GM21515 (cell line): Measurements from ENCODE around the gene FRMD4A.

Experiments used
- ATAC-seq: cut with Tn5 transposase; IDR thresholded peaks from one replicate; pipeline ENCODE4 v1.9.1; 2021; ENCODE audit not compliant: unreplicated experiment

Gene FRMD4A

DNA sequence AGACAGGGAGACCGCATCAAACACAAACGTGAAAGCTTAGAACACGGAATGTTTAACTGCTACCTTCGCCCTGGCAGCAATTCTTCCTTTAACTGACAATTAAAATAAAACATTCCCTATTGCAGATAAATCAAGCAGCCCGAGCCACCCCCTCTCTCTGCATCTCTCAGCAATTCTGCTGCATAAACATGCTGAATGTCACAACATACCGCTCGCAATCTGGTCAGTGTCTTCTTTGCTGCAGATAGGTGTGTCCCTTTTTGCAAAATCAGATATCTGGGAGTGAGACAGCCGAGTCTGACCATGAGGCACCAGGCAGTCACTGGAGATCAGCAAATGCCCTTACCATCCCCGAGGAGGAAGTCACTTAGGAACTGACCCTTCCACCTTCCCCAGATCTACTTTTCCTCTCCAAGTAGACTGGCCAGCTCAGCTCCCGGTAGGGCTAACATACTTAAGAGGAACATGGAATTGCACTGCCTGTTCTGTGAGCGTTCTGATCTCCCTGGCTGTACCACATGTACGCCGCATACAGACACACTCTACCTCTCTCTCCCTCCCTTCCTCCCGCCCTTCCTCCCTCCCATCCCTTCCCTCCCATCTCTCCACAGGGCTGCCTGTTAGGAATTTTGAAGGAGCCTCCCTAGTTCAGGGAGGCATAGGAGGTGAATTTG lies at the start of gene FRMD4A:
TSS of gene FRMD4A (minus strand) at position 537 of the 674 bp plus-strand sequence.
- no peak for ATAC-seq

DNA sequence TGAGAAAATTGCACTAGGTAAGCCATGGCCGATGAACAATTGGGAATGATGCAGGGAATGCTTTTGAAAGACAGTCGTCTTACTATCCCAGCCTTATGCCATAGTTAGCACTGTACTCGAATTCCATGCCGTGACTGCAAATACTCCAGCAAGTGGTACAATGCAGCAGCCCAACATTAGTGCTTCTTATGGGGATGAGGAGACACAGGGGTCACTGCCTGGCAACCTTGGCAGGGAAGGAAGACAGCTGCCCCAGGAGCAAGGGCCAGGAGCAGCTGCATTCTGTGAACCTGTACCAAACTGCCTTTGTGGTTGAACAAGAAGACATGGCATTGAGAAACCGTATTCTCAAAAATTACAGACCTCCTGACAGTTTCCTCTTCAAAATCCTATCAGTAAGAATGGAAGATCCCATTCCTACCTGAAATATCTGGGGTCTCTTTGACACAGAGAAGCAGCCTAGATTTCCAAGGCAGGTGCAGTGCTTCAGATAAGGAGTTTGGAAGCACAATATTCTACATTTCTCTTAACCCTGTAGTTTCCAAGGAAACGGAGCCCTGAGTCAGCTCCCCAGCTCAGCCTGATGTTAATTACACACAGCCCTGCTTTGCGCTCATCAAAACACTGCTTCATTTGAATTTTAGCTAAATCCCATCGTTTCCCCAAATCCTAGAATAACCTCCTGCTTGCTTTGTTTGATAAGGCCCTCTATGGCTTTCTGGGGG lies 49.0 kb upstream of the FRMD4A start:
- ATAC-seq = no peak

DNA sequence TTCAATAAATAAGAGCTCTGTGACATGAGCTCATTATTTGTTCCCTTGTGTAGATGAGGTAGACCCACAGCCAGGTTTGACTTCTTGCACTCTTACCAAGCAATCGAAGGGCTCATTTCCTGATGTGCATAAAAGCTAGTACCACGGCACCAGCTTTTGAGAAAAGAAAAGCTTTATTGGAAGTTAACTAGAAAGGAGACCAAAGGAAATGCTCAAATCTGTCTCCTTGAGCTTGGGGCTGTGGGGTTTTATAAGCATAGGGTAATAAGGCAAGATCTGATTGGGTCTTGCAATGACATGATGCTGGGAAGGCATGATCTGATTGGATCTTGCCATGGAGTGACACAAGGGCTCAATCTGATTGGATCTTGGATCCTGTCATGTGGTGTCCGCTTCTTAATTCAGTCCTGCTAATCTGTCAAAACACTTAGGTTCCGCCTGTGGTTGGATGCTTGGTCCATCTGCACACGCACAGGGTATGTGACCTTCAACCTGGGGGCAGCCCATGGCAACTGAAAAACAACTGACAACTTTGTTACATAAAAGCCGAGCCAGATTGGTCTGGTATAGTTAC lies 47.8 kb upstream of the FRMD4A start:
- no peak for ATAC-seq

DNA sequence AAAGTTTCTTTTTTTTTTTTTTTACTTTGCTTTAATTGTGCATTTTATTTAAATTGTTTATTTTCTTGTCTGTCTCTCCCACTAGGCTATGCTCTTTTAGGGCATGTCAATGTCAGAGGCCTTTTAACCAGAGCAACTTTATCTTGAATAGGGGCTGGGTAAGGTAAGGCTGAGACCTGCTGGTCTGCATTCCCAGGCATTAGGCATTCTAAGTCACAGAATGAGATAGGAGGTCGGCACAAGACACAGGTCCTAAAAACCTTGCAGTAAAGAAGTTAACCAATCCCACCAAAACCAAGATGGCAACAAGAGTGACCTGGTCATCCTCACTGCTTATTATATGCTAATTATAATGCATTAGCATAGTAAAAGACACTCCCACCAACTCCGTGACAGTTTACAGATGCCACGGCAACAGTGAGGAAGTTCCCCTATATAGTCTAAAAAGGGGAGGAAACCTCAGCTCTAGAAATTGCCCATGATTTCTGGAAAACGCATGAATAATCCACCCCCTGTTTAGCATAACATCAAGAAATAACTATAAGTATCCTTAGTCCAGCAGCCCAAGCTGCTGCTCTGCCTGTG lies 47.0 kb upstream of the FRMD4A start:
- ATAC-seq = no peak

DNA sequence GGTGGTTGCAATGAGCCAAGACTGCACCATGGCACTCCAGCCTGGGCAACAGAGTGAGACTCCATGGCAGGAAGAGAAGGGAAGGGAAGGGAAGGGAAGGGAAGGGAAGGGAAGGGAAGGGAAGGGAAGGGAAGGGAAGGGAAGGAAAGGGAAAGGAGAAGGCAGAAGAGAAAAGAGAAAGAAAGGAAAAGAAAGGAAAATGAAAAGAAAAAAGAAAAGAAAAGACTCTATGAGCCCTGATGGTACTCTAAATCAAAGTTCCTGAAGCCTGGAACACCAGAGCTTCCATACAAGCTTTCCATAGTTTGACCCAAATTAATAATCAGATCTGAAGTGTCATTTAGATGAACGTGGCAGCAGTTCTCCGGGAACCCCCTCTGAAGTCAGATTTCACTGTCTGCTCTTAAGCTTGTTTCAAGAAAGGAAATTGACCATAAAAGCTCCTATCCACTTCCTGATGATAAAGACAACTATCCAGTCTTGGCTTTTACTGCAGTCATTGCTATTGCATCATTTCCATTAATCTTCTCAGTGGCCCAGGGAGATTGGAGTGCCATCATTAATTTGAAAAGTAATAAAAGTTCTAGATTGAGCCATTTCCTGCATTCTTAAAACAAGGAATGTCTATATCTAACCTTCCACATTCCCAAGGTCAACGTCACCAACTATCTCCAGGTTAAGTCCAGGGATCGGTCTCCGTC lies 44.2 kb upstream of the FRMD4A start:
- ATAC-seq = no peak

DNA sequence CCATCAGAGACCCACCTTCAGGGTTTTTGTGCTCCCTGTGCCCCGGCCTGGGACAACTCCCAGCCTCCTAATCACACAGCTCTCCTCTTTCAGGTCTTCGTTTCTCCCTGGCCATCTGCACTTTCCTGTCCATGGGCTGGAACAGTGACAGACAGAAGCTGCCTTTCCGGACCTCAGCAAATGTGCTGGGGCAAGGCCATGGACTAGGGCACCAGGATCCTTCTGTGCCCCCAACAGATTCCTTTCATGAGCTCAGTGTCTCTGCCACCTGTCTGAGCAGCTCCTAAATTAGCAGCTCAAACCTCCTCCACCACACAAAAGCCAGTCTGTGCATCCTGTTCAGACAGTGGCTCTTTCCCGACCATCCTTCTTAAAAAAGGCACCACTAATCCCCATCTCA lies 41.9 kb upstream of the FRMD4A start:
- ATAC-seq = no peak

DNA sequence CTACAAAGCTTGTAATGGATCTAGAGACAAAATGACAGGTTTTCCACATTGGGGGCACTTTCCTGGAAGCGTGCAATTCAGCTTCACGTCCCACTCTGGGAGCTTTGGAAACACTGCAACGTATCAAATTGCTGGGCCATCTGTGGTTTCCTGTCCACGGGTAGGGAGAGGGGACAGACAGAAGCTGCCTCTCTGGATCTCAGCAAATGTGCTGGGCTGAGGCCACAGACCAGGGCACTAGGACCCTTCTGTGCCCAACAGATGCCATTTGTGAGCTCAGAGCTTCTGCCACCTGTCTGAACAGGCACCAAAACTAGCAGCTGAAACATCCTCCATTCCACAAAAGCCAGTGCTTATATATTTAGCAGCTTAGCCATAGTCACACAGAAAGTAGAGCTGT lies 40.9 kb upstream of the FRMD4A start:
- no peak for ATAC-seq

DNA sequence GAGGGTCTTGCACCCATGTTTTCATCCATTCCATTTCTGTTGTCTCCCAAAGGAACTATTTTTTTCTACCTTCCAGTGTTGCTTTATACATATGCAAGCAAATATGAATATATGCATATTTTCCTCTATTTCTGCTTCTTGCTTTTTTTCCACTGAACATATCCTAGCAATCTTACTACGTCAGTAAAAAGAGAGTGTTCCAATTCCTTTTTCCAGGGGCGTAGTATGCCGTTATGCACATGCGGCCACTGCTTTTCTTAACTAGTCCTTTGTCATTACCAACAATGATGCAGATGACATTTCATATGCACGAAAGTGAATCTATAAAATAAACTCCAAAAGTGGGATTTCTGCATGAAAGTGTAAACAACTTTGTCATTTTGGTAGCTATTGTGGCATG lies 40.2 kb upstream of the FRMD4A start:
- no peak for ATAC-seq

DNA sequence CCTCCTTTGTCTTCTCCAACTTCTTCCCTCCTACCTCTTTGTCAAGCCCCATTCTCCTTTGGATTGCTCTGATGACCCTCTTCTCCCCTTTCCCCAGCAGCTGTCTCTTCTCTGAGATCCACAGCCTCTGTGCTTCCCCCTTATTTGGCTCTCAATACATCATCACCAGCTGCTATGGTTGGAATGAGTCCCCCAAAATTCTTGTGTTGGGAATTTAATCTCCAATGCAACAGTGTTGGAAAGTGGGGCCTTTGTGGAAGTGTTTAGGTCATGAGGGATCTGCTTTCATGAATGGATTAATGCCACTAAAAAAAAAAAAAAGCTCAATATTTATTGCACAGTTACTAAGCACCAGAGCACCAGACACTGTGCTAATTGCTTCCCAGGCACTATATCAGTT lies 39.2 kb upstream of the FRMD4A start:
- no peak for ATAC-seq

DNA sequence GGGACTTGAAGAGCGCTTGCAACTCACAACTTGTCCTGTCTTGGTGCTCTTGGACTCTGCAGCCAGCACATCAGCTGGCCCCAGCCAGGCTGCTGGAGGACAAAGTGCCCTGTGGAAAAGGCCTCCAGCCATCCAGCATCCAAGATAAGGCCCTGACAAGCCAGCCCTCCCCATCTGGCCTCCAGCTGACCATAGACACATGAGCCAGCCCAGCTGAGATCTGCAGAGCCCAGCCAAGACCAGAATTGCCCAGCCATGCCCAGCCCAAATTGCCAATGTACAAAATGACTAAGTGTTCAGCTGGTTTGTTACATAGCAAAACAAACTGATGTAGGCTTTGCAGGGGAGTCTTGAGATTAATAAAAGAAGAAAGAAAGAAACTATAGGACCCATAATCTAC lies 36.0 kb upstream of the FRMD4A start:
- ATAC-seq = no peak

DNA sequence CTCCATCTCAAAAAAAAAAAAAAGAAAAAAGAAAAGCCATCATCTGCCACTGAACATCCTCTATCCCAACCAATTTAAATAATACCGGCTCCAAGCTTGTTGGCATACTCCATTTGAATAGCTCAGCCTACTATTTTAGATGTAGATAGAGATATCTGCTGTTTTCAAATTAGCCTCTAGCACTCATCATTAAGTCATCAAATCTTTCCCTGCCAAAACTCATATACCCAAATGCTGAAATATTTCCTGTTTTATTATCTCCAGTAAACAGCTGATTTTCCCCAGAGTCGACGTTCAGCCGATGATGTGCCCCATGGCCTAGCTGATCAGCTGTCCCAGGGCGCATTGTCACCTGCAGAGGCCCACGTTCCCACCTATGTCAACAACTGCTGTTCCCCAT lies 34.5 kb upstream of the FRMD4A start:
- no peak for ATAC-seq

DNA sequence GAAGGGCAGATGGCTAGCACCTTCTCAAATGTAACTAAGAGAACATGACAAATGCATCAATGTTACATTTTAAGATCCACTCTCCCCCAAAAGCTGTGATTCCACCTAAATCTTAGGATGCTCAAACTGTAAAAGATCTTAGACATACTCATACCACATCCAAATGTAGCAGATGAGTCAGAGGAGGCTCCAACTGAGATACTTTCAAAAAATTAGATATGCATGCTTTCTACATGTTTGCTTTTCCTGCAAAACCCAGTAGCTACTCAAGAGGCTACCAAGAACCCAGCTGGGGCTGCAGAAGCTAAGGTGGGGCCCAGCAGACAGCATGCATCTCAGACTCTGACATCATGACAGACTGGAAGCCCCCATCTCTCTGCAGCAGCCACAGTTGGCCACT lies 31.4 kb upstream of the FRMD4A start:
- no peak for ATAC-seq

DNA sequence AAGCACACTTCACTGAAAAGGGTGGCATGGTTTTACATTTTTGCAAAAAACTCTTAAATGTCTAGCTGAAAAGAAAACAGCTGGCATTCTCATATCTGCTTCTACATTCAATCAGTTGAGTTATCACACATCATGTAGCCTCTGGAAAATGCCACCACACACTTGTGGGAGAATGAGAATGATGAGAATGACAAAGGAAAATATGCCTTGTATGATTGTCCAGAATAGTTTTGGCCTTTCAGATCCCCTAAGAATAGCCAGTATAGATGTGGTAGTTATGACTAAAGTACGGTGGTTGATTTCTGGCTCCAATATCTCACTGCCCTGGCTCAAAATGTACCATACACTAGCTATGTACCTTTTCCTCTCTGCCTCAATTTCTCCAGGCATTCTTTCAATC lies 30.2 kb upstream of the FRMD4A start:
- no peak for ATAC-seq

DNA sequence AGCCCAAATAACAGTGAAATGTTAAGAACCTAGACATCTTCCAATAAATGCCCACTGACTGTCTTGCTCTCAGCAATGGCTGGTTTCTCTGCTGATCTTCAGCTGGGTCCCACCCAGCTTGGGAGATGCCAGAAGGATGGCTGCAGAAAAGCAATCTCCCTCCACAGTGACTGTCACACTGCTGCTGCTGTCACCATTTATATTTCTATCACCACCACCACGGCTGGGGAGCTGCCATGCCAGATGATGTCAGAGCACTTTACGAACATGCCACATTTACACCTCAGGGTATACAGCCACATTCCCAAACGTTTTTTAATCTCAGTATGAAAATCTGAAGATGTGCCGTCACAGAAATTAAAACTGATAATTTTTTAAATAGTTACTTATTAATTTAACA lies 29.8 kb upstream of the FRMD4A start:
- ATAC-seq = no peak

DNA sequence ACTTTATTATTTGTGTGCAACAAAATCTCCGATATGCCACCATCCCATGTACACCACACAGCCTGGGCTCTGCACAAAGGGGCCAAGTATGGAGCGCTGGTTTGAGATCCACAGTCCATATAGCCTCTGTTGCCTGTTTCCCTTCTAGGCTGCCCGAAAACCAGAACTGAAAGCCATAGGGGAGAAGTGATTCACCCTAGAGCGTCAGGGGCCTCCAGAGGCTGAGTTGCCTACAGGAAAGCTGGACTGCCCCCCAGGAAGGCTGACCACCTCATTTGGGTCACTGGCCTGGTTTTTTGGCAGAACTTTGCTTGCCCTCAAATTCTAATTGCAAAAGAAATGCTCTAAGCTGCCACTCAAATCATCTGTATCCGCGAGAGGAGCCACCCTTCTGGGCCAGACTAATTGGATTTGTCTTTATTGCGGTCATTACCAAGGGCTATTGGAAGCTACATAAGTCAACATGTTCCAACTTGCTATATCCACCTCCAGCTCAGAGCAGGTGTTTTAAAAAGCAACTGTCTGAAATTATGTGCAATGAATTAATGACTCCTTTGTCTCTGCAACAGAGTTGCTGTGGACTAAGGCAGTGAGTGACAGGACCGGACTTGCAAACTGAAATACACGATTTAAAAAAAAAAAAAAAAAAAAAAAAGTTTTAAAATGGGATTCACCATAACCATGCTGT lies 28.3 kb upstream of the FRMD4A start:
- no peak for ATAC-seq

DNA sequence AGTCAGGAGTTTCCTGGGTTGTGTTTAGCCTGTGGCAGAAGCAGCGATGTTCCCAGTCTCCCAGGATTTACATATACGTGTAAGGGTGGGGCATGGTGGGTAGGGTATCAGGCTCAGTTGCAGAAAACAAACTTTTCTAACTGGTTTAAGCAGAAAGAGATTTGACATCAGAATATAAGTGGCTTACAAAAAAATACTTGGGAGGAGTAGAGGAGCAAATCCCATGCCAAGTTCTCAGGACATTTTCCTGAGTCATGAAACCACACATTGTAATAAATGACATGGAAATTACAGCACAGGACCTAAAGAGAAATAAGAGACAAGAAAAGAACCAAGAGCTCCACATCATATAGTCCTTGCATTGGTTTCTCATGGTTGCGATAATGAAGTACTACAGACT lies 26.2 kb upstream of the FRMD4A start:
- ATAC-seq = no peak

DNA sequence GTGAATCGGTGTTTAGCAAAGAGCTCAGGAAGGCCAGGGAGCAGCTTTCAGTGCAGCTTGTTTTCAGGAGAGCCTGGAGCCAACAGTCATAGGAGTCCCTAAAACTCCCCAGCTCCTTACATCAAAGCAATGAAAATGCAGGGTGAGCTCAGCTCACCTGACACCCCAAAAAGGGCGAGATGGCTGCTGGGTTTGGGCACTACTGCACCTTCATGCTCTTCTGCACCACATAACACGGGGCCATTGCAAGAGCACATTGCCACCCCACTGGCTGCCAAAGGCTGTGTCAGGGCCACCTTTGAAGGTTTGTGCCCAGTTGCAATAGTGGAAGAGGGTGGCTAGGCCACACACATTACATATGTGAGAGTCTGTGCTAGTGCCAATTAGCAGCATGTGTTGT lies 25.0 kb upstream of the FRMD4A start:
- no peak for ATAC-seq

DNA sequence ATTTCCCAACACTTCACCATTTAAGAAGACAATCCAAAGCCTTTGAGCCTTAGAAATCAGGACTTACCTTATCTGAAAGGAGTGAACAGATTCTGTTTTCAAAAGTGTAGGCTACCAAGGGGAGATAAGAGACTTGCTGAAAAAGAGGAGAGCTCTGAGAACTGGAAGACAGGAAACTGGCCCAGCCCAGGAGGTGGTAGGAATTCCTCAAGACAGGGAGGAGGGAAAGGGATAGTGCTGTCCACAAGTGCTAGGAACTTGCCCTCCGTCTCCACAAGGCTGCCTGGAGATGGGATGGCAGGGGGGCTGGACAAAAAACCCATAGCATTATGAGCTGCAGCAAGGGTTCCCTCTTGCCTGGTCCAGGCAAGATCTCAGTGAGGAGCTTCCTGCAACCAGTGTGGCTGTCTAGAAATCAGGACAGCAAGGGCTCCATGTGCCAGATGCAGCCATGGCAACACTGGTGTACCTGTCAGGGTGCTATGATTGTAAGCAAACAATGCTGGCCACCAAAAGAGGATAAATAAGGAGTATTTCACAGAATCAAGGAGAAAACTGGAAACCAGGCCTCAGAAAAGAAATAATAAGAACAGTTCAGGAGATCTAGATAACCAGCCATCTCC lies 22.7 kb upstream of the FRMD4A start:
- ATAC-seq = no peak

DNA sequence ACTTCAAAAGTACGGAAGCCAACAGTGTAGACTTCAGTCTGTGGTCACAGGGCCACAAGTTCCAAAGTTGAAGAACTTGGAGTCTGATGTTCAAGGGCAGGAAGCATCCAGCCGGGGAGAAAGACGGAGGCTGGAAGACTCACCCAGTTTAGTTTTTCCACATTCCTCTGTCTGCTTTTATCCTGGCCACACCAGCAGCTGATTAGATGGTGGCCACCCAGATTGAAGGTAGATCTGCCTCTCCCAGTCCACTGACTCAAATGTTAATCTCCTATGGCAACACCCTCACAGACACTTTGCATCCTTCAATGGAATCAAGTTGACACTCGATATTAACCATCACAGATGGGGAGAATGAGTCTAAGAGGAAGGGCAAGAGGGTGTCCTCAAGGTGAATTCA lies 19.3 kb upstream of the FRMD4A start:
- no peak for ATAC-seq

DNA sequence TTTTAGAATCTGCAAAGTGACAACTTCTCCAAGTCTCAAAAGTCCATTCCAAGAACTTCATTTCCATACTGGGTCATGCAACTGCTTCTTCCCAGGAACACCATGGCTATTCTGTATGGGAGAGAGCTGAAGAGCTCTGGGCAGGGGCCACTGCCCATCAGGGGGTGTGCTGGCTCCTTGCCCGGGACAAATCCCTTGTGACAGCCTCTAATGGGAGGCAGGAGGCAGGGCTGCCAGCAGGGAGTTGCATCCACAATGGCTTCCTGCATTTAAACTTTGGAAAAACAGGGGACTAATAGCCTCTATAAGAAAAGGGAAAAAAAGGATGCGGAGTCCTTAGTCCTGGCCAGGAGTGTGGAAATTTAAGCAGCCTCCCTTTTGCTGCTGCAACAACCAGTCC lies 18.4 kb upstream of the FRMD4A start:
- no peak for ATAC-seq

DNA sequence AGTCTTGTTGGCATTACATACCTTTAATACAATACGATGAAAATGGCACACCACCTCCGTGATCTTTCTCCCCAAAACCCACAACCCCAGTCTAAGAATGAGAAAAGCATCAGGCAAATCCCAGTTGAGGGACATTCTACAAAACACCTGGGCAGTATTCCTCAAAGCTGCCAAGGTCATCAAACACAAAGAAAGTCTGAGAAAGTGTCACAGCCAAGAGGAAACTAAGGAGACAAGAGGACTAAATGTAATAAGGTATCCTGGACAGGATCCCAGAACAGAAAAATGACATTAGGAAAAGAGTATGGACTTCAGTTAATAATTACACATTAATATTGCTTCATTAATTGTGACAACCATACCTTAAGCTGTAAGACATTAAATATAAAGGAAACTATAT lies 14.5 kb upstream of the FRMD4A start:
- ATAC-seq = no peak
